CD4-positive, alpha-beta T cell (primary cell): ENCODE data around the gene MED20. TPM values are rescaled to one million over a fixed set of nuclear protein-coding genes. Genes with fewer than 3 reads are reported as not detected.

Experiments
- ATAC-seq: fragments of 200-7000 bp; cut with Tn5 transposase; one replicate; pipeline ENCODE4 v1.10.0; 2022; ENCODE audit warnings: mild to moderate bottlenecking; ENCODE audit not compliant: poor library complexity
- CTCF ChIA-PET: fragments of 350-600 bp; sonication (Branson Sonifier 250); formaldehyde crosslinking; loops from one replicate; lab custom pipeline; 2021; ENCODE audit warnings: antibody characterized with exemption, inconsistent platforms; lab: Charles Lee
- POLR2A ChIA-PET: fragments of 350-600 bp; sonication (Branson Sonifier 250); formaldehyde crosslinking; loops from one replicate; lab custom pipeline; 2021; ENCODE audit warnings: antibody characterized with exemption, inconsistent platforms; lab: Charles Lee
- DNase-seq, 14 experiments: peaks; one replicate each; pipeline ENCODE4 v3.0.0-alpha.2; 2013 to 2020; ENCODE audit warnings: mixed read lengths in 2 of 14
- H3K27ac ChIP-seq, 2 donors: one replicate each; pipeline versions ENCODE4 v1.5.1 to v1.7.0; 2013; ENCODE audit warnings: low read length in 2 of 2, low read depth in 1 of 2, mild to moderate bottlenecking in 1 of 2
- H3K27me3 ChIP-seq, 2 experiments: 1 replicate in 1 of 2; 2 replicates in 1 of 2; pipeline versions ENCODE4 v1.6.1 to v1.7.0; 2013; ENCODE audit warnings: low read length in 2 of 2, control low read depth in 1 of 2, mild to moderate bottlenecking in 1 of 2, moderate library complexity in 1 of 2; ENCODE audit not compliant: insufficient read depth in 2 of 2, control insufficient read depth in 1 of 2
- H3K36me3 ChIP-seq: one replicate; pipeline ENCODE4 v1.6.1; 2013; ENCODE audit warnings: low read length, control low read depth; ENCODE audit not compliant: insufficient read depth
- H3K4me1 ChIP-seq: one replicate; pipeline ENCODE4 v1.6.1; 2013; ENCODE audit warnings: low read length, control low read depth; ENCODE audit not compliant: insufficient read depth
- H3K4me3 ChIP-seq: one replicate; pipeline ENCODE4 v1.5.1; 2013; ENCODE audit warnings: mild to moderate bottlenecking, low read length, moderate library complexity
- H3K9me3 ChIP-seq, 2 experiments: 1 replicate in 1 of 2; 2 replicates in 1 of 2; pipeline versions ENCODE4 v1.6.1 to v1.7.0; 2013; ENCODE audit warnings: low read length in 2 of 2, mild to moderate bottlenecking in 2 of 2, control low read depth in 1 of 2, moderate library complexity in 1 of 2; ENCODE audit not compliant: control insufficient read depth in 1 of 2, insufficient read depth in 1 of 2
- H3K27ac Mint-ChIP-seq: one replicate; pipeline ENCODE4 v1.8.0; 2020; ENCODE audit warnings: mixed read lengths
- H3K27me3 Mint-ChIP-seq: one replicate; pipeline ENCODE4 v1.8.0; 2021; ENCODE audit warnings: mixed read lengths
- H3K36me3 Mint-ChIP-seq: one replicate; pipeline ENCODE4 v1.8.0; 2021; ENCODE audit warnings: low read depth, mixed read lengths
- H3K4me1 Mint-ChIP-seq: one replicate; pipeline ENCODE4 v1.8.0; 2021; ENCODE audit warnings: low read depth, mixed read lengths
- H3K4me3 Mint-ChIP-seq: one replicate; pipeline ENCODE4 v1.8.0; 2020; ENCODE audit warnings: mild to moderate bottlenecking, mixed read lengths
- H3K9me3 Mint-ChIP-seq: one replicate; pipeline ENCODE4 v1.8.0; 2020; ENCODE audit warnings: mixed read lengths
- CTCF ChIP-seq: fragments of 200-600 bp; IDR thresholded peaks from one replicate; pipeline ENCODE4 v1.8.0; 2022; ENCODE audit warnings: antibody characterized with exemption, mild to moderate bottlenecking
- intact Hi-C, 2 experiments: fragments of 100-400 bp; cut with DNase I in 1 of 2; cut with micrococcal nuclease in 1 of 2; formaldehyde crosslinking; loops; one replicate each; pipeline versions ENCODE4 v1.15.1 to v1.9.0; 2023 to 2025; cut with DNase I, micrococcal nuclease
- total RNA-seq, 174 experiments: library from RNA in 2 of 174; stranded (reverse) in 2 of 174; gene quantifications; one replicate each; pipeline ENCODE4 v1.2.3 and lab custom pipeline; 2021 to 2026

MED20 gene
- total RNA-seq, 2 experiments from 2014 or later, result 1.3 to 1.6 TPM

GRCh38 chr6:41871691-41872090 lies 49.2 kb downstream of the MED20 start:
- Histone ChIP-seq H3K36me3 (no peaks in the 10 kb centered on the region), H3K27ac (no peak overlapping the region), H3K9me3 (no peaks in the 10 kb centered on the region), H3K4me1 (no peaks in the 10 kb centered on the region), H3K4me3 (no peak overlapping the region), H3K27me3 (no peaks in the 10 kb centered on the region)
- intact Hi-C loops, result no loop called here
- ChIA-PET CTCF (no interaction called here), POLR2A (interaction anchor here (0.7 kb wide), 1 partner anchor 115 kb away, joined by 4 read pairs; no protein-coding TSS in a partner anchor)
- DNase-seq (no peak), ATAC-seq (no peak)
- TF ChIP-seq CTCF, result no peak
- no peak overlapping the region for H3K27ac Mint-ChIP-seq
- no peaks in the 10 kb centered on the region for H3K4me1 Mint-ChIP-seq
- H3K9me3 Mint-ChIP-seq, result no peaks in the 10 kb centered on the region
- no peaks in the 10 kb centered on the region for H3K36me3 Mint-ChIP-seq
- H3K27me3 Mint-ChIP-seq, result no peaks in the 10 kb centered on the region
- no peak overlapping the region for H3K4me3 Mint-ChIP-seq

GRCh38 chr6:41859356-41859755 lies 61.6 kb downstream of the MED20 start:
- Mint-ChIP-seq H3K9me3 (no peaks in the 10 kb centered on the region), H3K4me1 (no peaks in the 10 kb centered on the region), H3K4me3 (no peak overlapping the region), H3K27ac (no peak overlapping the region), H3K36me3 (no peaks in the 10 kb centered on the region), H3K27me3 (no peaks in the 10 kb centered on the region)
- Histone ChIP-seq H3K4me1 (no peaks in the 10 kb centered on the region), H3K36me3 (no peaks in the 10 kb centered on the region), H3K27me3 (no peaks in the 10 kb centered on the region), H3K9me3 (no peaks in the 10 kb centered on the region), H3K27ac (no peak overlapping the region), H3K4me3 (no peak overlapping the region)
- ATAC-seq, result no peak
- no peak for DNase-seq
- POLR2A ChIA-PET, result no interaction called here
- no peak for TF ChIP-seq CTCF
- CTCF ChIA-PET, result interaction anchor here (0.8 kb wide), 1 partner anchor 43 kb away, joined by 3 read pairs; no protein-coding TSS in a partner anchor
- intact Hi-C loops, result no loop called here

GRCh38 chr6:41858703-41859102 lies 62.2 kb downstream of the MED20 start:
- no peaks in the 10 kb centered on the region for H3K27me3 Mint-ChIP-seq
- no peaks in the 10 kb centered on the region for H3K4me1 Mint-ChIP-seq
- H3K27me3 ChIP-seq, result no peaks in the 10 kb centered on the region
- no peaks in the 10 kb centered on the region for H3K9me3 ChIP-seq
- no peaks in the 10 kb centered on the region for H3K36me3 ChIP-seq
- H3K4me1 ChIP-seq, result no peaks in the 10 kb centered on the region
- H3K4me3 Mint-ChIP-seq, result no peak overlapping the region
- H3K36me3 Mint-ChIP-seq, result no peaks in the 10 kb centered on the region
- H3K9me3 Mint-ChIP-seq, result no peaks in the 10 kb centered on the region
- no peak overlapping the region for H3K27ac Mint-ChIP-seq
- no peak for ATAC-seq
- no peak overlapping the region for H3K4me3 ChIP-seq
- ChIA-PET POLR2A (no interaction called here), CTCF (no interaction called here)
- no peak overlapping the region for H3K27ac ChIP-seq
- no peak for TF ChIP-seq CTCF
- intact Hi-C loops, result no loop called here
- DNase-seq, result no peak

Other genes with a start within 250 kb of the MED20 start
- gene TFEB, start 185.5 kb downstream of the MED20 start, total RNA-seq, result 10 to 100 TPM; 23.8 to 24.1 TPM
- not detected for gene PGC, start 173.7 kb downstream of the MED20 start, total RNA-seq
- gene FRS3, start 141.2 kb downstream of the MED20 start, total RNA-seq, result 1 to 10 TPM; 4.6 to 5.4 TPM
- not detected for gene PRICKLE4, start 140.4 kb downstream of the MED20 start, total RNA-seq
- 10 to 100 TPM; 78.8 to 83.2 TPM for gene TOMM6, start 133.4 kb downstream of the MED20 start, total RNA-seq
- gene USP49, start 25.8 kb downstream of the MED20 start, total RNA-seq, result 1 to 10 TPM; 1.3 TPM
- 1 to 10 TPM; 1.2 to 1.6 TPM for gene BYSL, start 360 bp upstream of the MED20 start, total RNA-seq
- 100 to 1,000 TPM; 247 to 248 TPM for gene CCND3, start 20.7 kb upstream of the MED20 start, total RNA-seq
- 10 to 100 TPM; 30.1 to 34.7 TPM for gene TAF8, start 129.4 kb upstream of the MED20 start, total RNA-seq
- gene C6orf132, start 221.5 kb upstream of the MED20 start, total RNA-seq, result not detected